Sigmoid colon (tissue), 4 donors: ENCODE measurements around the gene ABHD15.

Experiments
- EP300 ChIP-seq, 4 donors: sonication (generic); formaldehyde crosslinking; IDR thresholded peaks; one replicate each; pipeline ENCODE4 v1.6.1; 2017; ENCODE audit warnings: antibody characterized with exemption in 4 of 4
- POLR2A ChIP-seq, 2 donors: fragments of 450-650 bp; IDR thresholded peaks; one replicate each; pipeline ENCODE4 v1.6.1; 2016; ENCODE audit warnings: antibody characterized with exemption in 2 of 2, mild to moderate bottlenecking in 2 of 2, moderate library complexity in 2 of 2
- TF ChIP-seq, protein P1 (sequence below), 4 experiments: fragments of 450-650 bp in 3 of 4; fragments of 200-600 bp in 1 of 4; IDR thresholded peaks; one replicate each; pipeline ENCODE4 v1.5.1; 2016 to 2019; ENCODE audit warnings: antibody characterized with exemption in 4 of 4, mild to moderate bottlenecking in 3 of 4, moderate library complexity in 2 of 4

- TF ChIP-seq, protein P1, sequence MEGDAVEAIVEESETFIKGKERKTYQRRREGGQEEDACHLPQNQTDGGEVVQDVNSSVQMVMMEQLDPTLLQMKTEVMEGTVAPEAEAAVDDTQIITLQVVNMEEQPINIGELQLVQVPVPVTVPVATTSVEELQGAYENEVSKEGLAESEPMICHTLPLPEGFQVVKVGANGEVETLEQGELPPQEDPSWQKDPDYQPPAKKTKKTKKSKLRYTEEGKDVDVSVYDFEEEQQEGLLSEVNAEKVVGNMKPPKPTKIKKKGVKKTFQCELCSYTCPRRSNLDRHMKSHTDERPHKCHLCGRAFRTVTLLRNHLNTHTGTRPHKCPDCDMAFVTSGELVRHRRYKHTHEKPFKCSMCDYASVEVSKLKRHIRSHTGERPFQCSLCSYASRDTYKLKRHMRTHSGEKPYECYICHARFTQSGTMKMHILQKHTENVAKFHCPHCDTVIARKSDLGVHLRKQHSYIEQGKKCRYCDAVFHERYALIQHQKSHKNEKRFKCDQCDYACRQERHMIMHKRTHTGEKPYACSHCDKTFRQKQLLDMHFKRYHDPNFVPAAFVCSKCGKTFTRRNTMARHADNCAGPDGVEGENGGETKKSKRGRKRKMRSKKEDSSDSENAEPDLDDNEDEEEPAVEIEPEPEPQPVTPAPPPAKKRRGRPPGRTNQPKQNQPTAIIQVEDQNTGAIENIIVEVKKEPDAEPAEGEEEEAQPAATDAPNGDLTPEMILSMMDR (IDR thresholded peaks at IDR 0.05), result no peak
- TF ChIP-seq POLR2A (IDR thresholded peaks at IDR 0.05), result no peak
- no peak for TF ChIP-seq EP300 (IDR thresholded peaks at IDR 0.05)
Measured at GRCh38 chr17:29615048-29615385, 48.2 kb upstream of the ABHD15 start.
